GM12873 (cell line): ENCODE results near the gene LRRC73.

ENCODE experiments used
- TF ChIP-seq, protein P1 (sequence below): IDR thresholded peaks from 2 replicates; pipeline ENCODE4 v1.5.1; 2012; ENCODE audit warnings: low read depth, mild to moderate bottlenecking, moderate library complexity, low read length, control low read depth; ENCODE audit not compliant: insufficient read depth; ENCODE audit errors: missing control alignments

Gene LRRC73

DNA sequence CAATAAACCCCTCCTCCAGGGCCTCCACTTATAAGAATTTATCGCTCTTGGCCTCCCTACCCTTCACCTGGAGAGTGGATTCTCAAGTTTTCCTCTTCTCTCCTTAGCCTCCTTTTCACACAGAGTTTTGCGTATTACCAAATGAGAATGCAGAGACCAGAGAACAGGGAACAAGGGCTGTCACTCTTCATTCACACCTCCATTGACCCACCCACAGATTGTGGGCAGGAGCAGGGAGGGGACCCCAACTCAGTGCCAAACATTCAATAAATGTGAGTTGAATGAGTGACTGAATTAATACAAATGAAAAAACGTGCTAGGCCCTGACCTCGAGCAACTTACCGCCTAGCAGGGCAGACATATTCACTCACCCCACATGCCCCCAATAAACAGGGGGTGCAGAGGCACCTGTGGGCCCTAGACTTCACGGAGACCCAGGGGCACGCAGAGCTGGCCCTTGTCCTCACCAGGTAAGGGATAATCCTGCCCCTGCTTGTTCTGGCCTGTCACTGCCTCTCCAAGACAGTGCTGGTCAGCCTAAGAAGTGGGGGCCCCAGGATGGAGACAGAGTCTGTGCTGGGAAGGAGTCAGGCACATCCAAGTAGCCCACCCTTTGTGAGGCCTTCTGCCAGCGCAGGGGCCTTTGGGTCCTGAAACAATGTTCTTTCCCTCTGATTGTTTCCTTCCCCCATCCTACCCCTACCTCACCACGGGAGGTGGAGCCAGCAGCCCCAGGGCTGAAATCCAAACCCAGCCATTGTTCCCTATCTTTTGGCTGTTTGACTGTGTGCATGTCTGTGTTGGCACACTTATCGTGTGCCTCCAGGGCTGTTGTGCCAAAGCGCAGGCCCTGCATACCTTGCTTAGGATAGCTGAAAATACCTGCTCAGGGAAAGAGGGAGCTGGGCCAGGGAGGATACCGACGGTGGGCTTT, 41.1 kb downstream of the LRRC73 start:
- TF ChIP-seq, protein P1, sequence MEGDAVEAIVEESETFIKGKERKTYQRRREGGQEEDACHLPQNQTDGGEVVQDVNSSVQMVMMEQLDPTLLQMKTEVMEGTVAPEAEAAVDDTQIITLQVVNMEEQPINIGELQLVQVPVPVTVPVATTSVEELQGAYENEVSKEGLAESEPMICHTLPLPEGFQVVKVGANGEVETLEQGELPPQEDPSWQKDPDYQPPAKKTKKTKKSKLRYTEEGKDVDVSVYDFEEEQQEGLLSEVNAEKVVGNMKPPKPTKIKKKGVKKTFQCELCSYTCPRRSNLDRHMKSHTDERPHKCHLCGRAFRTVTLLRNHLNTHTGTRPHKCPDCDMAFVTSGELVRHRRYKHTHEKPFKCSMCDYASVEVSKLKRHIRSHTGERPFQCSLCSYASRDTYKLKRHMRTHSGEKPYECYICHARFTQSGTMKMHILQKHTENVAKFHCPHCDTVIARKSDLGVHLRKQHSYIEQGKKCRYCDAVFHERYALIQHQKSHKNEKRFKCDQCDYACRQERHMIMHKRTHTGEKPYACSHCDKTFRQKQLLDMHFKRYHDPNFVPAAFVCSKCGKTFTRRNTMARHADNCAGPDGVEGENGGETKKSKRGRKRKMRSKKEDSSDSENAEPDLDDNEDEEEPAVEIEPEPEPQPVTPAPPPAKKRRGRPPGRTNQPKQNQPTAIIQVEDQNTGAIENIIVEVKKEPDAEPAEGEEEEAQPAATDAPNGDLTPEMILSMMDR: no peak

DNA sequence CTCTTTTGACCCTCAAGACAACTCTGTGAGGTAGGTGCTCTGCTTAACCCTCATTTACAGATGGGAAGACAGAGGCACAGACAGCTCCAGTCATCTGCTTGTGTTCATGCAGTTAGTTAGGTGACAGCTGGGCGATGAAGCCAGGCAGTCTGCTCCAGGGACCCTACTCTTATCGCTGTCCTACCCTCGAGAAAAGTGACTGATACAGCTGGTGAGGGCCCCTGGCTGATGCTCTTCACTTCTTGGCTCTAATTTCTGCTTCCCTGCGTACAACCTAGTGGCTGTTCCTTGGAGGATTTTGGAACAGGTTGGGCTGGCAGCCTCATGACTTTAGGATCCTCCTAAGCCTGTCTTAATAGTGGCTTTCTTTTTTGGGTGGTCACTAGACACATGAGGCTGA, 41.9 kb downstream of the LRRC73 start:
- TF ChIP-seq, protein P1: no peak

DNA sequence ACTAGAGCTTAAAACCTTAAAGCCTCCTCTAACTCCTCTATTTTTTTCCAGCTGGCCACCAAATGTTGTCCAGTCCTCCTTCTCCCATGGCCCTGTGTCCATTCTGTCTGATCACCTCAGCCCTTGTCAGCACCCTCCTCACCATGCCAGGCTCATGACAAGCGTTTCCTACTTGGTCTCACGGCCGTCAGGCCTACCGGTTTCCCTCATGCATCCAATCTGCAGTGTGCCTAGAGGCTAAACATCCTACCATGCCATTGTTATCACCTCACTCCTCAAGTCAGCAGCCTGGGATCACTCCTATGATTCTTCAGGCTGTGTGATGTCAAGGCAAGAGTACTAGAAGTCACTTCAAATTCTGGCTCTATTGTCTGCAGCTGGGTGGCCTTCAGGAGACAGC, 42.4 kb downstream of the LRRC73 start:
- TF ChIP-seq, protein P1: no peak

DNA sequence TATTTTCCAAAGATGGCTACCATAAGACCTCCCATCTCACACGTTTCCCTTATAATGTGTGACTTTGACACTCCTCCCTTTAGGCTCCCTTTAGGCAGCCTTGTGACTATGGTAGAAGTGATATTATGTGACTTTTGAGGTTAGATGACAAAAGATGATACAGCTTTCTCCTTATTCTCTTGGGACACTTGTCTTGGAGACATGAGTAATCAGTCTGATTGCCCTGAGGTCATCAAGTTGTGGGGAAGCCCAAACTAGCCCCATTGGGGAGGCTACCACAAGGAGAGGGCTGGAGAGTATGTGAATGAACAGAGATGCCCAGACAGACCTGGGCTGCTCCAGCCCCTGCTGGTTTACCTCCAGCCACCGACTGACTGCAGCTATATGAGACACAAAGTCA, 44.2 kb downstream of the LRRC73 start:
- TF ChIP-seq, protein P1: no peak

DNA sequence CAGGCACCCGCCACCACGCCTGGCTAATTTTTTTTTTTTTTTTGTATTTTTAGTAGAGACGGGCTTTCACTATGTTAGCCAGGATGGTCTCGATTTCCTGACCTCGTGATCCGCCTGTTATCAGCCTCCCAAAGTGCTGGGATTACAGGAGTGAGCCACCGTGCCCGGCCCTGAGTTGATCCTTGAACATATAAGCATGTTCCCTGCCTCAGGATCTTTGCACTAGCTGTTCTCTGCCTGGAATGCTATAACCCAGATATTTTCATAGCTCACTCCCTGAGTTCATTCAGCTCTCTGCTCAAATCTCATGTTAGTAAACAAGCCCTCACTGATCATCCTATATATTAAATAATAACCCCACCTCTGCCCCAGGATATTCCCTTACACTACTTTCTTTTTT, 45.8 kb downstream of the LRRC73 start:
- TF ChIP-seq, protein P1: no peak

DNA sequence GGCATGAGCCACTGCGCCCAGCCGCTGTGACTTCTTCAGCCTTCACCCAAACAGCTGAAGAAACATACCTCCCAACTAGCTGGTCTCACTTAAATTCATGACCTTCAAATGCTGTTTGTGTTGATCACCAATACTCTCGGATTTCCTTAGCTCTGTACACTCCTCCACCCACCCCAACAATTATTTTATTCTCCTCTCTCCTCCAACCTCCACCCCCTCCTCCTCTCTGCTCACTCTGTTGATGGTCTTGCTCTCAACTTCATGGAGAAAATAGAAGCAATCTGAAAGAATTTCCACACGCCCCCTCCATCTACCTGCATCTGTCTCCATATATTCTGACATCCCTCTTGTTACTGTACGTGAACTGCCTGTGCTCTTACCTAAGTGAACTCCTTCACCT, 48.2 kb downstream of the LRRC73 start:
- TF ChIP-seq, protein P1: no peak

DNA sequence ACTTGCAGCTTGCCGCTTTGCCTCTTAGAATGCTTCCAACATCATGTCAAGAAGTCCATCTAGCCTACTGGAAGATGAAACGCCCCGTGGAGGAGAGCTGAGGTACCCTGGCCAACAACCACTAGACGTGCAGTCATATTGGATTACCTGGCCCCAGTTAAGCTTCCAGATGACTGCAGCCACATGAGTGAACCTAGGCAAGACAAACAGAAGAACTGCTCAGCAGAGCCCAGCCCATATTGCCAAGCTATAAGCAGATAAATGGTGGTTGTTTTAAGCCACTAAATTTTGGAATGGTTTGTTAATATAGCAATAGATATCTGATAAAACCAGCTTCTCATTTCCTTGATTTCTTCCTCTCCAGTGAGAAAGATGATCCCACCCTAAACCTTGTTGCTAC, 50.1 kb downstream of the LRRC73 start:
- TF ChIP-seq, protein P1: no peak
